Neural progenitor cell (in vitro differentiated cells): ENCODE results near the gene PSMC4. TPM values are rescaled to one million over a fixed set of nuclear protein-coding genes. Genes with fewer than 3 reads are reported as not detected.

Experiments
- DNase-seq: peaks from one replicate; pipeline ENCODE4 v3.0.0-alpha.2; 2016; ENCODE audit warnings: low spot score
- H2AFZ ChIP-seq: fragments of 200-600 bp; sonication (generic); replicated peaks from 2 replicates; pipeline ENCODE4 v1.6.1; 2016; ENCODE audit warnings: antibody characterized with exemption
- H3F3A ChIP-seq: fragments of 200-600 bp; sonication (generic); 2 replicates; pipeline ENCODE4 v1.6.1; 2016; ENCODE audit warnings: antibody characterized with exemption, low read depth
- H3K27ac ChIP-seq: fragments of 200-600 bp; sonication (generic); 2 replicates; pipeline ENCODE4 v1.5.1; 2016; ENCODE audit warnings: mild to moderate bottlenecking
- H3K27me3 ChIP-seq: fragments of 200-600 bp; sonication (generic); 2 replicates; pipeline ENCODE4 v1.6.1; 2016; ENCODE audit warnings: mild to moderate bottlenecking, moderate library complexity
- H3K36me3 ChIP-seq: fragments of 200-600 bp; sonication (generic); 2 replicates; pipeline ENCODE4 v1.5.1; 2016
- H3K4me1 ChIP-seq: fragments of 200-600 bp; sonication (generic); 2 replicates; pipeline ENCODE4 v1.6.1; 2016; ENCODE audit warnings: mixed run types
- H3K4me2 ChIP-seq: fragments of 200-600 bp; sonication (generic); 2 replicates; pipeline ENCODE4 v1.6.1; 2016
- H3K4me3 ChIP-seq: fragments of 200-600 bp; sonication (generic); 2 replicates; pipeline ENCODE4 v1.5.1; 2016
- H3K79me2 ChIP-seq: fragments of 200-600 bp; sonication (generic); 2 replicates; pipeline ENCODE4 v1.6.1; 2016; ENCODE audit warnings: low read depth
- H3K9ac ChIP-seq: fragments of 200-600 bp; sonication (generic); 2 replicates; pipeline ENCODE4 v1.6.1; 2016
- H3K9me3 ChIP-seq: fragments of 200-600 bp; sonication (generic); 2 replicates; pipeline ENCODE4 v1.5.1; 2016; ENCODE audit warnings: low read depth
- H4K20me1 ChIP-seq: fragments of 200-600 bp; sonication (generic); 2 replicates; pipeline ENCODE4 v1.6.1; 2016; ENCODE audit warnings: low read depth
- H3K27ac Mint-ChIP-seq: 3 replicates; pipeline ENCODE4 v1.8.0; 2021; ENCODE audit warnings: mixed read lengths
- H3K27me3 Mint-ChIP-seq: 2 replicates; pipeline ENCODE4 v1.8.0; 2022; ENCODE audit warnings: low read depth, mild to moderate bottlenecking, inconsistent platforms, moderate library complexity, mixed read lengths; ENCODE audit not compliant: insufficient read depth
- H3K36me3 Mint-ChIP-seq: 3 replicates; pipeline ENCODE4 v1.8.0; 2021; ENCODE audit warnings: mixed read lengths
- H3K4me1 Mint-ChIP-seq: 3 replicates; pipeline ENCODE4 v1.8.0; 2021; ENCODE audit warnings: mixed read lengths
- H3K4me3 Mint-ChIP-seq: 3 replicates; pipeline ENCODE4 v1.8.0; 2021; ENCODE audit warnings: mild to moderate bottlenecking, moderate library complexity, mixed read lengths
- H3K9me3 Mint-ChIP-seq: 3 replicates; pipeline ENCODE4 v1.8.0; 2020; ENCODE audit warnings: mixed read lengths
- EZH2 ChIP-seq: fragments of 200-600 bp; sonication (generic); IDR thresholded peaks from 2 replicates; pipeline ENCODE4 v1.6.1; 2017; ENCODE audit warnings: antibody characterized with exemption, mild to moderate bottlenecking, moderate library complexity
- EZH2phosphoT487 ChIP-seq: fragments of 200-600 bp; sonication (generic); IDR thresholded peaks from 2 replicates; pipeline ENCODE4 v1.6.1; 2017; ENCODE audit warnings: antibody characterized with exemption
- total RNA-seq: library from RNA; depleted of rRNA; stranded (reverse); fragments of >200 nt; gene quantifications from 2 replicates; pipeline ENCODE4 v1.2.3, GENCODE V29; 2015; ENCODE audit warnings: low replicate concordance
- TF ChIP-seq, protein P1 (sequence below): fragments of 200-600 bp; sonication (generic); IDR thresholded peaks from 2 replicates; pipeline ENCODE4 v1.5.1; 2017; ENCODE audit warnings: antibody characterized with exemption, mild to moderate bottlenecking

Gene PSMC4
- total RNA-seq, 1 donor from 2014 or later: 68.7 TPM

DNA sequence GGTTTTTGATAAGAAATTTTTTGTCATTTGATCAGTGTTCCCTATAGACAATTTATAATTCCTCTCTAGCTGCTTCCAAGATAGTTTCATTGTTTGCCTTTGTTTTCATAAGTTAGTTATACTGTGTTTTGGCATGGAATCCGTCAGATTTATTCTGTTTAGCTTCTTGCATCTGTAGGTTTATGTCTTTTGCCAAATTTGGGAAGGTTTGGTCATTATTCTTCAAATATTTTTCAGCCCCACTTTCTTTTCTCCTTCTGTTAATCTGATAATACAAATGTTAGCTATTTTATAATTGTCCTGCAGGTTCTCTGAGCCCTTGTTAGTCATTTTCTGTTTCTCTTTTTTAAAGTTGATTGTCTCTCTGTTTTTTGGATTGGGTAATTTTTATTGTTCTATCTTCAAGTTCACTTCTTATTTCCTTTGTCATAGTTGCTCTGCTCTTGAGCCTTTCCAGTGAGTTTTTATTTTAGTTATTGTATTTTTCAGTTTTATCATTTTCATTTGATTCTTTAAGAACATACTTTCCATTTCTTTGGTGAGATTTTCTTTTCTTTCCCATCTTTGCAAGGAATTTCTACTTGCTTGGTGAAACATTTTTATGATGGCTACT is 30.6 kb upstream of the PSMC4 start:
- Histone ChIP-seq H3K9ac (no peak overlapping the region), H3F3A (peaks cover 12% of the 10 kb centered on the region), H3K4me2 (no peak overlapping the region), H4K20me1 (no peaks in the 10 kb centered on the region), H3K9me3 (no peaks in the 10 kb centered on the region), H3K79me2 (no peaks in the 10 kb centered on the region), H3K4me3 (no peak overlapping the region), H3K27ac (no peak overlapping the region), H3K27me3 (no peaks in the 10 kb centered on the region), H3K4me1 (peaks cover 21% of the 10 kb centered on the region), H3K36me3 (no peaks in the 10 kb centered on the region), H2AFZ (no peak overlapping the region)
- Mint-ChIP-seq H3K9me3 (peaks cover 15% of the 10 kb centered on the region), H3K4me3 (no peak overlapping the region), H3K27me3 (peaks cover 5% of the 10 kb centered on the region), H3K4me1 (peaks cover 19% of the 10 kb centered on the region), H3K27ac (no peak overlapping the region), H3K36me3 (no peaks in the 10 kb centered on the region)
- TF ChIP-seq EZH2phosphoT487: no peak
- TF ChIP-seq, protein P1, sequence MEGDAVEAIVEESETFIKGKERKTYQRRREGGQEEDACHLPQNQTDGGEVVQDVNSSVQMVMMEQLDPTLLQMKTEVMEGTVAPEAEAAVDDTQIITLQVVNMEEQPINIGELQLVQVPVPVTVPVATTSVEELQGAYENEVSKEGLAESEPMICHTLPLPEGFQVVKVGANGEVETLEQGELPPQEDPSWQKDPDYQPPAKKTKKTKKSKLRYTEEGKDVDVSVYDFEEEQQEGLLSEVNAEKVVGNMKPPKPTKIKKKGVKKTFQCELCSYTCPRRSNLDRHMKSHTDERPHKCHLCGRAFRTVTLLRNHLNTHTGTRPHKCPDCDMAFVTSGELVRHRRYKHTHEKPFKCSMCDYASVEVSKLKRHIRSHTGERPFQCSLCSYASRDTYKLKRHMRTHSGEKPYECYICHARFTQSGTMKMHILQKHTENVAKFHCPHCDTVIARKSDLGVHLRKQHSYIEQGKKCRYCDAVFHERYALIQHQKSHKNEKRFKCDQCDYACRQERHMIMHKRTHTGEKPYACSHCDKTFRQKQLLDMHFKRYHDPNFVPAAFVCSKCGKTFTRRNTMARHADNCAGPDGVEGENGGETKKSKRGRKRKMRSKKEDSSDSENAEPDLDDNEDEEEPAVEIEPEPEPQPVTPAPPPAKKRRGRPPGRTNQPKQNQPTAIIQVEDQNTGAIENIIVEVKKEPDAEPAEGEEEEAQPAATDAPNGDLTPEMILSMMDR: no peak
- no peak for TF ChIP-seq EZH2
- DNase-seq: no peak

- peaks cover 15% of the 10 kb centered on the region for H3K9me3 Mint-ChIP-seq
- Histone ChIP-seq H3K27ac (no peak overlapping the region), H3K27me3 (no peaks in the 10 kb centered on the region), H3K9ac (no peak overlapping the region), H3K4me1 (peaks cover 21% of the 10 kb centered on the region), H4K20me1 (no peaks in the 10 kb centered on the region), H3K36me3 (no peaks in the 10 kb centered on the region), H3F3A (peaks cover 12% of the 10 kb centered on the region), H3K4me2 (peak overlapping the region; percentile 54), H3K79me2 (no peaks in the 10 kb centered on the region), H3K9me3 (no peaks in the 10 kb centered on the region), H3K4me3 (no peak overlapping the region), H2AFZ (no peak overlapping the region)
- H3K27me3 Mint-ChIP-seq: peaks cover 5% of the 10 kb centered on the region
- H3K4me1 Mint-ChIP-seq: peaks cover 19% of the 10 kb centered on the region
- DNase-seq: no peak
- peak overlapping the region; percentile 9 for H3K27ac Mint-ChIP-seq
- H3K36me3 Mint-ChIP-seq: no peaks in the 10 kb centered on the region
- no peak overlapping the region for H3K4me3 Mint-ChIP-seq
- TF ChIP-seq EZH2 (no peak), EZH2phosphoT487 (no peak)
- TF ChIP-seq, protein P1: no peak
These were observed 29.8 kb upstream of the PSMC4 start for GRCh38 chr19:39941151-39941550.

DNA sequence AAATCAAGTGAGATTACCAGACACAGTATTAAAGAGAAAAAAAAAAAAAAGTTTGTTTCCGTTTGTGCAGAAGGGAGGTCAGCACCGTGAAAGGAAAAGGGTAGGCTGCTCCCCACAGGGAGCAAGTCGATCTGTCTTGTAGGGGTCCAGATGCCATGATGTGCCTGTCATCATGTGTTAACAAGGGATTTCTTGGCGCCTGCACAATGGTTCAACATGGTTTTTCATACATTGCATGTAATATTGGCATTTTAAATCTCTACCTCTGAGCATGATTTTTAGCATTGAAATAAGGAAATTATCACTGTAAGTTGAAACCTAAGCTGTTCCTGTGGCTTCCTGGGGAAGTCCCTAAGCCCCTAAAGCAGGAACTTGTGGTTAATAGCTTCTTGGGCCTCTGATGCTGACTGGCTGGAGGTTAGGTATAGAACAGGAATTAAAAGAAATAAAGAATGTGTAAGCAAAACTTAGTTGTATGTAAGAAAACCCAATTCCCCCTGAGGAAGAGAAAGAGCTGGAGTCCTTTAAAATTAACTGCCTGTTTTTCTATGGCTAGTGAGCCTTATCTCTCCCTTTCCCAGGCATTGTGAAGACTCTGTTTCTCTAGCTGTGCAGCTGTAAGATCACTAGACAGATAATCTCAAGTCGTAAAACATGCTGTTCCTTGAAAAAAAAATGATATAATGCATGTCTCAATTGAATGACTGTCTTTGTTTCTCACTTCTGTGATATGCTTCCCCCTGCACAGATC is 29.2 kb upstream of the PSMC4 start:
- Histone ChIP-seq H4K20me1 (no peaks in the 10 kb centered on the region), H3K4me3 (no peak overlapping the region), H3K9ac (no peak overlapping the region), H3K27ac (peak overlapping the region; percentile 34), H3K9me3 (no peaks in the 10 kb centered on the region), H3K36me3 (no peaks in the 10 kb centered on the region), H3K27me3 (no peaks in the 10 kb centered on the region), H3F3A (peaks cover 12% of the 10 kb centered on the region), H3K4me2 (peak overlapping the region; percentile 54), H3K79me2 (no peaks in the 10 kb centered on the region), H3K4me1 (peaks cover 21% of the 10 kb centered on the region), H2AFZ (peak overlapping the region; percentile 5)
- Mint-ChIP-seq H3K36me3 (no peaks in the 10 kb centered on the region), H3K4me3 (peak overlapping the region; percentile 24), H3K9me3 (peaks cover 15% of the 10 kb centered on the region), H3K27ac (peak overlapping the region; percentile 65), H3K27me3 (peaks cover 5% of the 10 kb centered on the region), H3K4me1 (peaks cover 19% of the 10 kb centered on the region)
- no peak for TF ChIP-seq EZH2phosphoT487
- TF ChIP-seq, protein P1: no peak
- no peak for TF ChIP-seq EZH2
- peak; percentile 35 for DNase-seq
